WTC11 (cell line): ENCODE measurements around the gene PRMT9. TPM values are rescaled to one million over a fixed set of nuclear protein-coding genes. Genes with fewer than 3 reads are reported as not detected.

Source experiments
- ATAC-seq: fragments of 200-7000 bp; cut with Tn5 transposase; 2 replicates; pipeline ENCODE4 v1.10.0; 2021; ENCODE audit warnings: mild to moderate bottlenecking, moderate library complexity
- CTCF ChIA-PET: fragments of 300-600 bp; sonication (Branson Sonifier 250); formaldehyde crosslinking; loops from one replicate; lab custom pipeline; 2021; ENCODE audit warnings: antibody characterized with exemption; lab: Charles Lee
- POLR2A ChIA-PET: fragments of 350-600 bp; sonication (Branson Sonifier 250); formaldehyde crosslinking; loops from one replicate; lab custom pipeline; 2021; ENCODE audit warnings: antibody characterized with exemption; lab: Charles Lee
- DNase-seq: peaks from one replicate; pipeline ENCODE4 v3.0.0; 2021; ENCODE audit warnings: low spot score
- H3K27ac Mint-ChIP-seq: 2 replicates; pipeline ENCODE4 v1.8.0; 2021; ENCODE audit warnings: mixed read lengths
- H3K27me3 Mint-ChIP-seq: 2 replicates; pipeline ENCODE4 v1.8.0; 2021; ENCODE audit warnings: low read depth, mild to moderate bottlenecking, moderate library complexity, mixed read lengths
- H3K36me3 Mint-ChIP-seq: 2 replicates; pipeline ENCODE4 v1.8.0; 2021; ENCODE audit warnings: mixed read lengths
- H3K4me1 Mint-ChIP-seq: 2 replicates; pipeline ENCODE4 v1.8.0; 2022; ENCODE audit warnings: mixed read lengths
- H3K4me3 Mint-ChIP-seq: 2 replicates; pipeline ENCODE4 v1.8.0; 2021; ENCODE audit warnings: mild to moderate bottlenecking, moderate library complexity, mixed read lengths
- H3K9me3 Mint-ChIP-seq: 2 replicates; pipeline ENCODE4 v1.8.0; 2021; ENCODE audit warnings: mixed read lengths
- ATF1 ChIP-seq: sonication (generic); formaldehyde crosslinking; IDR thresholded peaks from 2 replicates; pipeline ENCODE4 v1.8.1; 2023; ENCODE audit warnings: mild to moderate bottlenecking, moderate library complexity, missing genetic modification reagents
- CTCF ChIP-seq: fragments of 200-600 bp; IDR thresholded peaks from 2 replicates; pipeline ENCODE4 v1.8.0; 2022; ENCODE audit warnings: antibody characterized with exemption
- E2F5 ChIP-seq: sonication (generic); formaldehyde crosslinking; IDR thresholded peaks from 2 replicates; pipeline ENCODE4 v1.8.1; 2022; ENCODE audit warnings: mild to moderate bottlenecking, moderate library complexity, missing genetic modification reagents
- GRHL2 ChIP-seq: fragments of 250-450 bp; sonication (Bioruptor Pico); IDR thresholded peaks from 2 replicates; pipeline ENCODE4 v1.8.0; 2022; ENCODE audit warnings: mild to moderate bottlenecking, moderate library complexity; ENCODE audit not compliant: insufficient replicate concordance, severe bottlenecking
- IRF2 ChIP-seq: sonication (generic); formaldehyde crosslinking; IDR thresholded peaks from 2 replicates; pipeline ENCODE4 v1.8.0; 2022; ENCODE audit warnings: low read depth, missing genetic modification reagents, borderline replicate concordance
- MAX ChIP-seq: sonication (generic); formaldehyde crosslinking; IDR thresholded peaks from 2 replicates; pipeline ENCODE4 v1.8.0; 2022; ENCODE audit warnings: mild to moderate bottlenecking, missing genetic modification reagents
- STAT6 ChIP-seq: sonication (generic); formaldehyde crosslinking; conservative IDR thresholded peaks from 2 replicates; pipeline ENCODE4 v1.8.1; 2023; ENCODE audit warnings: mild to moderate bottlenecking, low read depth, missing genetic modification reagents, moderate library complexity
- USF1 ChIP-seq: sonication (generic); formaldehyde crosslinking; IDR thresholded peaks from 2 replicates; pipeline ENCODE4 v1.8.0; 2022; ENCODE audit warnings: mild to moderate bottlenecking, missing genetic modification reagents
- ZBTB43 ChIP-seq: sonication (generic); formaldehyde crosslinking; IDR thresholded peaks from 2 replicates; pipeline ENCODE4 v1.8.1; 2023; ENCODE audit warnings: mild to moderate bottlenecking, missing genetic modification reagents
- ZNF138 ChIP-seq: sonication (generic); formaldehyde crosslinking; conservative IDR thresholded peaks from 2 replicates; pipeline ENCODE4 v1.8.1; 2022; ENCODE audit warnings: mild to moderate bottlenecking, moderate library complexity, missing genetic modification reagents
- ZNF219 ChIP-seq: sonication (generic); formaldehyde crosslinking; IDR thresholded peaks from 2 replicates; pipeline ENCODE4 v1.8.0; 2023; ENCODE audit warnings: missing genetic modification reagents, mild to moderate bottlenecking, borderline replicate concordance
- ZNF232 ChIP-seq: sonication (generic); formaldehyde crosslinking; IDR thresholded peaks from 2 replicates; pipeline ENCODE4 v1.8.0; 2022; ENCODE audit warnings: mild to moderate bottlenecking, missing genetic modification reagents
- ZNF281 ChIP-seq: sonication (generic); formaldehyde crosslinking; IDR thresholded peaks from 2 replicates; pipeline ENCODE4 v1.8.0; 2023; ENCODE audit warnings: mild to moderate bottlenecking, missing genetic modification reagents
- ZNF317 ChIP-seq: sonication (generic); formaldehyde crosslinking; IDR thresholded peaks from 2 replicates; pipeline ENCODE4 v1.8.1; 2023; ENCODE audit warnings: low read depth, mild to moderate bottlenecking, moderate library complexity, missing genetic modification reagents, borderline replicate concordance
- ZNF671 ChIP-seq: fragments of 250-450 bp; sonication (Bioruptor Pico); IDR thresholded peaks from 2 replicates; pipeline ENCODE4 v1.8.0; 2021; ENCODE audit warnings: mild to moderate bottlenecking
- total RNA-seq: library from RNA; stranded (reverse); gene quantifications from 3 replicates; pipeline ENCODE4 v1.2.3, GENCODE V29; 2021

The PRMT9 gene
- total RNA-seq, 1 experiment from 2014 or later = 11.4 TPM

- no peak for DNase-seq
- Mint-ChIP-seq H3K4me1 (peaks cover 20% of the 10 kb centered on the region), H3K36me3 (no peaks in the 10 kb centered on the region), H3K9me3 (peaks cover 8% of the 10 kb centered on the region; the same call in 1 of the 2 replicates), H3K27me3 (no peaks in the 10 kb centered on the region), H3K27ac (no peak overlapping the region), H3K4me3 (no peak overlapping the region)
- ChIA-PET CTCF (interaction anchor here (0.7 to 4.8 kb wide), 4 partner anchors 79 to 269 kb away, joined by 3 to 48 read pairs (median 4); no protein-coding TSS in a partner anchor), POLR2A (interaction anchor here (1.1 kb wide), 1 partner anchor 20 kb away, joined by 3 read pairs; the partner anchor contains the start of gene TMEM184C)
- no peak for TF ChIP-seq MAX (CRISPR knock-in tag)
- TF ChIP-seq ZNF281 (CRISPR knock-in tag) = no peak
- no peak for TF ChIP-seq ZNF671 (CRISPR knock-in tag)
- ATAC-seq = no peak
Measured at GRCh38 chr4:147597561-147597960, 86.4 kb downstream of the PRMT9 start.

- no peak overlapping the region for H3K27ac Mint-ChIP-seq
- TF ChIP-seq E2F5 (CRISPR knock-in tag) (no peak), ZNF232 (CRISPR knock-in tag) (no peak), USF1 (CRISPR knock-in tag) (no peak), IRF2 (no peak), ATF1 (CRISPR knock-in tag) (no peak), STAT6 (CRISPR knock-in tag) (no peak), CTCF (no peak), ZNF219 (CRISPR knock-in tag) (no peak), ZNF317 (CRISPR knock-in tag) (no peak), ZNF138 (no peak), ZBTB43 (no peak), GRHL2 (no peak)
- peaks cover 8% of the 10 kb centered on the region; the same call in 1 of the 2 replicates for H3K9me3 Mint-ChIP-seq
- CTCF ChIA-PET = interaction anchor here (1.1 to 4.8 kb wide), 4 partner anchors 32 to 269 kb away, joined by 3 to 48 read pairs (median 4); no protein-coding TSS in a partner anchor
- ATAC-seq (peak; percentile 35; the same call in 1 of the 2 replicates), DNase-seq (no peak)
- POLR2A ChIA-PET = interaction anchor here (1.1 kb wide), 1 partner anchor 20 kb away, joined by 3 read pairs; the partner anchor contains the start of gene TMEM184C
- no peaks in the 10 kb centered on the region for H3K36me3 Mint-ChIP-seq
- H3K4me3 Mint-ChIP-seq = no peak overlapping the region
- H3K4me1 Mint-ChIP-seq = peaks cover 20% of the 10 kb centered on the region
- no peaks in the 10 kb centered on the region for H3K27me3 Mint-ChIP-seq
Measured at GRCh38 chr4:147596981-147597380, 87.0 kb downstream of the PRMT9 start.
